ENCODE measurements around the gene WFIKKN2.

Gene WFIKKN2

GRCh38 chr17:50794361-50794760 is 41.0 kb upstream of the WFIKKN2 start (continued):
- TF ChIP-seq PRDM10 (tag by site-specific recombination; IDR thresholded peaks at IDR 0.05): peak; percentile 45; the same call in 1 of the 2 replicates
- no peak for TF ChIP-seq ZNF513 (tag by site-specific recombination; IDR thresholded peaks at IDR 0.05)
- TF ChIP-seq CTCF (tag by site-specific recombination; IDR thresholded peaks at IDR 0.05): no peak
- TF ChIP-seq ZFHX2 (tag by site-specific recombination; conservative IDR thresholded peaks at IDR 0.05): peak; percentile 91
- no peak for TF ChIP-seq ELK4 (IDR thresholded peaks at IDR 0.05; ENCODE audit: borderline replicate concordance, low read depth, low read length)
- no peak for TF ChIP-seq ZSCAN18 (tag by site-specific recombination; IDR thresholded peaks at IDR 0.05)

- CTCF ChIA-PET: interaction anchor here (0.6 to 3.4 kb wide), 4 partner anchors 13 to 665 kb away, joined by 3 to 29 read pairs (median 11); no protein-coding TSS in a partner anchor
- no peaks in the 10 kb centered on the region for H3K36me3 ChIP-seq (ENCODE audit: control insufficient read depth in 2 of 2, insufficient read depth in 1 of 2, low read length in 2 of 2)
- H3K27ac ChIP-seq (ENCODE audit: extremely low read depth, low read depth, low read length): no peak overlapping the region
- POLR2A ChIA-PET: interaction anchor here (0.6 to 0.8 kb wide), 2 partner anchors 12 to 267 kb away, joined by 3 to 4 read pairs; no protein-coding TSS in a partner anchor
- H3K4me1 ChIP-seq (ENCODE audit: control insufficient read depth, insufficient read depth, low read length): no peaks in the 10 kb centered on the region
- no peak overlapping the region for H3K4me3 ChIP-seq (ENCODE audit: low read depth, low read length)
- H3K9me3 ChIP-seq (ENCODE audit: control insufficient read depth, insufficient read depth, low read depth, low read length): no peaks in the 10 kb centered on the region
- TF ChIP-seq ZNF24 (tag by site-specific recombination; IDR thresholded peaks at IDR 0.05): no peak
- no peak for TF ChIP-seq ZBTB7A (tag by site-specific recombination; IDR thresholded peaks at IDR 0.05; ENCODE audit: low read depth)
- TF ChIP-seq ZBTB17 (tag by site-specific recombination; IDR thresholded peaks at IDR 0.05): 0 out of 2 replicates have a peak, but pooled peaks have one; percentile 27
- TF ChIP-seq ZNF133 (tag by site-specific recombination; IDR thresholded peaks at IDR 0.05): no peak
Observed at GRCh38 chr17:50797135-50797810, 38.1 kb upstream of the WFIKKN2 start.

Measured in HEK293 (cell line).